Epithelial cell of prostate (primary cell): ENCODE results near the gene KCNK10.

Experiments
- DNase-seq: peaks from one replicate; pipeline ENCODE4 v3.0.0-alpha.2; 2011; ENCODE audit warnings: low read depth, low spot score
- H3K27ac ChIP-seq: fragments of 450-650 bp; 2 replicates; pipeline ENCODE4 v1.5.1; 2017; ENCODE audit warnings: mild to moderate bottlenecking

The KCNK10 gene

DNA sequence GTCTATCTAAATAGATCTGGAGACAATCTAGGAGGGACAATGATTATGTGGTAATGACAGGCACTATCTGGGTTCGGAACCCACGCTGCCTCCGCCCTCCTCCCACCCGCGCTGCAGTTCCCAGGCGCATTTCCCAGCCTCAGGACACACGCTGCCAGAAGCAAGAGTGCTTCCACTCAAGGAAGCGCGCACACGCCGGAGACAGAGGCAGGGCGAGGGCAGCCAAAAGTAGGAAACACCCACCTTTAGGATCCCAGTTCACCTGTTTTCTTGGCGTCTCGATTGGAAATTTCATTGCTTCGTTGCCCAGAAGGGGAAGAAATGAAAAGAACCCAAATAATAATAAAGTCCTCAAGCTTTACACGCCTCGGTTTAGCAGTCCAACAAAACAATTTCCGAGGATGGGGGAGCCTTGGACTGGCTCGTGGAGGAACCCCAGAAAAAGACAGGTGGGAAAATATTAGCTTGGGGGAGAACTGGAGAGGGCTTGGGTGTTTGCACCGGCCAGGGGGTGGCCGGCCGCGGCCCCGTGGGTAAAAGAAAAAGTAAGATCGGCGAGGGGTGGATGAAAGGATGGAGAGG, 474 bp downstream of the KCNK10 start:
- no peak overlapping the region for H3K27ac ChIP-seq
- DNase-seq, result no peak

DNA sequence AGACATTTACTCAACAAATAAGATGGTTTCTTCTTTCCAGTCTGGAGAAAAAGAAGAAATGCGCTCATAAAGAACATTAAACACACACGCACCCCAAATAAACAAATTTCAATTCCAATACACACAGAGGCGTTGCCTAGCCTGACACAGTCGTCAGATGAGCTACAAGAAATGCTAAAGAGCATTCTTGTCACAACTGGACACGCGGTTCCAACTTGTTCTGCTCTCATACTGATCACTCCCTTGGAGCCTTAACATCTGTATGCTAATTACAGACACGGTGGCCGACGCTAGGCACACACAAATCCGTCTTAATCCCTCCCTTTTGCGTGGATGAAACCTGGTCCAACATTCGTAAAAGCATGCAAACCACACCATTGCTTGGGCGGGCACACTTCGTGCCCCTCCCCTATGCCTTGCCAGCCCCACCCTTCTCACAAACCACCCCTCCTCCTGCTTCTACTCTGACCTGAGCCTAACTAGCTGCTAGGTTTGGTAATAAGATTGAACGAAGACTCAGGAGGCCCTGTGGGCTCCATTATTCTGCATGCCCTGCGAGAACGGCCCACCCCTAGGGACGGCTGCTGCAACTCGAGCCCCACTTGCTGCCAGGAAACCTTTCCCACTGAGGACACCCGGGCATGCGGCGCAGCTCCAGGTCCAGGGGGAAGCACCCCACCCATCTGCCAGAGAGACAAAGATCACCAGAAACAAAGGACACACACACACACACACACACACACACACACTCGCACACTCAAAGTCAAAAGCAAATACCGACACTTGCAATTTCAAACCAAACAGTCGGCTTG, 1.2 kb downstream of the KCNK10 start:
- no peak for DNase-seq
- H3K27ac ChIP-seq, result no peak overlapping the region

DNA sequence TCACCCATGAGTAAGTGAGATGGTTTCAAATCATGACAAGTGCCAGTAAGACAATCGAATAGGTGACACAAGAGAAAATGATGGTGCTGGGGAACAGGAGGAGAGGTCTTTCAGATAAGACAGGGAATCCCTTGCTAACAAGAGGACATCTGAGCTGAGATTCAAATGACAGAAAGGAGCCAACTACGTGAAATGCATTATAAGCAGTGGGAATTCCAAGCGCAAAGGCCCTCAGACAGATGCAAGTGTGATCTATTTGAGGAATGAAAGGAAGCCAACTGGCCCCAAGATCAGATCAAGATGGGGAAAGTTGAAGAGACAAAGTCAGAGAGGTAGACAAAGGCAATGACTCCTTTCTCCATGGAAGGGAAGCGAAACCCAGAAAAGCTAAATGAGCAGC, 4.7 kb downstream of the KCNK10 start:
- DNase-seq, result no peak
- no peak overlapping the region for H3K27ac ChIP-seq

DNA sequence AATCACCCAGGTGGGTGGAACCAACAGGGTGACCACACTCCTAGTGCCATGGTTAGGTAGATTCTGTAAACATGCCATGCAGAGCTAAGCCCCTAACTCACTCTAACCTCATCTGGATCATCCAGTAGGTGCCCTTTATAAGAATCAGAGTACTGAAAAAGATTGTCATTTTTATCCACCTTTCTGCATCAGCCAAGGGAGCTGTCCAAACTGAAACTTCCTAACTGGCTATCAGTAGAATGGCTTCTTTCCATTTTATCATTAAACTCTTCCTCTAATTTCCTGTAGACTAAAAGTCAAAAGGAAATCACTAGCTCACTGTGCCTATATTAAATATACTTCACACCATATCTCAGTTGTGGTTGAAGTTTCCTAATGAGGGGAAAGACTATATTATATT, 6.5 kb downstream of the KCNK10 start:
- no peak for DNase-seq
- no peak overlapping the region for H3K27ac ChIP-seq

DNA sequence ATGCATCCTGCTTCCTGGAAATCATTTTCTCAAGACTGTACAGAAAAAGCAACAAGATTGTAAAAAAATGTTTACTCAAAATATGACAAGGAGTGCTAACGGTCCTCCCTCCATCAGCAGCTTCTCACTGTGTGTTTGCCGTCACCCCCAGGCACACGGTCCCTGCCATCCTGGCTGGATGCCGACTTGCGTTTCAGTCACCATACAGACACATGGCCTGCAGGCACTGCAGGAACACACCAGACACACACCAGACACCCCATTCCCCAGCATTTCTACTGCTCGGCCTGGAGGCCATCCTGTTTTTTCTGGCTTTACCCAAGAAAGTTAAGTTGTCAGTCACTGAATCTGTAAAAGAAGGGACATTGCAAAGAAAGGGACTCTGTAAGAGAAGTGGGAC, 10.8 kb downstream of the KCNK10 start:
- H3K27ac ChIP-seq, result no peak overlapping the region
- DNase-seq, result no peak

DNA sequence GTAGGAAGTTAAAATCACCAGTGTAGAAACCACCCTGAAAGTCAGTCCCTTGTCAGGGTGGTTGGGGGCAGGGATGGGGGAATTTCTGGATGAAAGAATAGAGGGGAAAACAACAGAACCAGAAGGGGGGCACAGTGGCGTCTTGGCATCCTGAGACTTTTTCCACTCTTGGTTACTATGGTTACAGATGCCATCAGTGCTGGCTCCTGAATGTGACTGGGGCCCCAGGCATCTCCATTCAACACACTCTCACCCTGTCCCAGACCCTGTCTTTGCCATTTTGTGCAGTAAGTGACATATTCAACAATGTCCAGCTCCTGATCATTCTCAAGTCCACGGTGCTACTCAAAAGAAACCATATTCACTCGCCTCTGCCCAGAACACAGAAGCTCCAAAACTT, 11.3 kb downstream of the KCNK10 start:
- DNase-seq, result no peak

DNA sequence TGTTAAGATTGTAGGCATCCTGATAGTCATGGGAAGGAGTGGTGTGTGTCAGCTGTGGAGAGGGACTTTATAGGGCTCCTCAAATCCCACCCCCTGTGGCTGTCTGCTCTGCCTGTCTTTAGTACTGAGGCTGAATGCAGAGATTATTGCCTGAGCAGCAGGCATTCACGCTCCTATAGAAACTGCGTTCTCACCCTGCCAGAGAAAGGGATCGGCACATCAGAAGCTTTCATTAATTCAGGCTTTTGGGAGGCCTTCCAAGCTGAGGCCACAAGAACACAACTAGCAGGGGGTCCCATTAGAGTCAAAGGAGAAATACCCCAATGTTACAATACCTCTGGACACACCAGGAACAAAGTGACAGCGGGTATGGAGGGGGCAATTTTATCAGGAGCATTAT, 12.6 kb downstream of the KCNK10 start:
- H3K27ac ChIP-seq, result no peak overlapping the region
- DNase-seq, result no peak

More for the DNA sequence above, 11.3 kb downstream of the KCNK10 start:
- no peak overlapping the region for H3K27ac ChIP-seq

DNA sequence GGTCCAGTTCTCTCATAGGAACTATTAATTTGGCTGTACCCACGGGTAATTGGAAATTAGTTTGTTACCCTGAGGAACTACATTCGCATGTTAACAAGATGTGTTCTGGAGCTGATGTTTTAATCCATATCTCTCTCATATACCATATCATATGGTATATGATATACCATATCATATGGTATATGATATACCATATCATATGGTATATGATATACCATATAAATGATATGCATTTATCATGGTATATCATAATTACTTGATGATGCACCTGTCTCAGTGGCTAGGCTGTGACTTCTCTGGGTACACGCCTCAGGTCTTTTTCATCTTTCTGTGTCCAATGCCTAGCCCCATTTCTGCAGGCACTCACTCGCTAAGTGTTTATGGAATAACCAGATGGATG, 13.0 kb downstream of the KCNK10 start:
- no peak overlapping the region for H3K27ac ChIP-seq
- DNase-seq, result no peak

DNA sequence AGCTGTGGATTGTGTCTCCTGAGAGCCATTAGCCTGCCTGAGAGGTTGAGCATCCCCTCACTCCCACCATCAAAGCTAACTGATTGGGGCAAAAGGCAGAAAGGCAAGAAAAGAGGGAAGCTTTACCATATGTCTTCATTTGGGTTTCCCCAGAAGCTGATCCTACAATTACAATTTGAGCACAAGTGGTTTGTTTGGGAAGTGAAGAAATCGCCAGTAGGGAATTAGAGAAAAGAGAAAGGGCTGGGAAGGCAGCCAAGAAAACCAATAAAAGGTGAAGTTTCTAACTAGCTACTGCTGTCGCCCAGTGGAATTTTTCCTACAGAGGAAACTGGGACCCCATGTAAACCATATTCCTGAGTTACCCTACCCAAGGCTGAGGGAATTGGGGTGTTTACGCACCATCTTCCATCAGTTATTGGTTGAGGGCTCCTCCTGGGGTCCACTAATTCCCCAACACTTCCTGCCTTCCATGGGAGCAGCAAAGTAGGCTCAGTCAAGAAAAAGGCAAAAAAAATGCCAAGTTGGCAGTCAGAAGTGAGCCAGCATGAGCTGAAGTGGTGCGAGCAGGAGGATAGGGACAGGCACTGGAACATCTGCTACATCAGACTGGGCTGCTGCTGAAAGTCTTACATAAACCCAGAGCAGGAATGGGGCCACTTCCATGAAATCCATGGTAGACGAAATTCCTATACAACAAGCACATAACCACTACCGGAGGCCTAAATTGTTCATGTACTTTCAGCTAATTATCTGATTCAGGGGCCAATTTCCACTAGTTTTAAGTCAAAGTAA, 17.3 kb downstream of the KCNK10 start:
- H3K27ac ChIP-seq, result no peak overlapping the region
- no peak for DNase-seq

DNA sequence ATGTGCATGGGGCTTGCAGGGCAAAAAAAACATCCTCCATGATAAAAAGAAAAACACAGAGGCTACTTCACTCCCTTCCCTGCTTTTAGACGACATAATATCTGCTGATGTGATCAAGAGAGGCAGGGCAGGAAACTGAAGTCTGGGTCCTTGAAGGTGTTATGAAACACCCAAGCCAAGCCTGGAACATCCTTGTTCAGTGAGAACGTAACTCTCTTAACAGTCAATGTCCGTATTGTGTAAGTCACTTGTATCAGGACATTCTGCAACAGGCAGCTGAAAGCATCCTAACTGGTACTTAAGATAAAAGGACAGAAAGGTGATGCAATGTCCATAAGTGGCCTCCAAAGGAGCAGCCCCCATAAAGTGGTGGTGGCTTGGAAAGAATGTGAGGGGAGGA, 20.0 kb downstream of the KCNK10 start:
- no peak overlapping the region for H3K27ac ChIP-seq
- DNase-seq, result no peak

DNA sequence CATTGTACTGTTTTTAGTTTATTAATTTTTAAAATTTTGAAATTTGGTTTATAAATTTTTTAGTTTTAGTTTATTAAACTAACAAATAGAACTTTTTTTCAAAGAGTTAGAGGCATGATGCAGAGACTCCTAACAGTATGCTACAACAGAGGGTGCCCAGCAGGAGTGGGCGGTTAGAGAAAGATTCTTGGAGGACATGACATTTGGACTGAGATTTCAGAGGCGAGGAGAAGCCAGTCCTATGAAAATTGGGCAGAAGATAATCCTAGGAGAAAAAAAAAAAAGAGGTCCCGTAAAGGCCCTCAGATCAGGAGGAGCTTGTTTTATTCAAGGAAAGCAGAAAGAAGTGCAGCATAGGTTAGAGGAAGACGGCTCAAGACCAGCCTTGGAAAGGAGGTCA, 21.7 kb downstream of the KCNK10 start:
- DNase-seq, result no peak
- H3K27ac ChIP-seq, result no peak overlapping the region

DNA sequence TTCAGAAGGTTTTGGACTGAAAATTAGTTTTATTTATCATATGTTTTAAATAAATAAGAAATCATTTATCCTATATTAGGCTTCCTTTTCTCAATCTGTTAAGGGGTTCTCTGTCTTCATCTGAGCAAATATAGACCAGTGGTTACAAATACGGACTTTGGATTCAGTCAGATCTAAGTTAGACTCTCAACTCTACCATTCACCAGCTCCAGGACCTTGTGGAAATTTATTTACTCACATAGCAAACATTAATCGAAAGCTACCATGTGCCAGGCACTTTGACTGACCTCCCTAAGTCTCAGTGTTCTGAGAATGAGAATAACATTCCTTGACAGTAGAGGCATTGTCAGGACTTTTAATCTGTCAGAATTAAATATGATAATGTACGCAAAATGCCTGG, 22.3 kb downstream of the KCNK10 start:
- DNase-seq, result no peak
- no peak overlapping the region for H3K27ac ChIP-seq

DNA sequence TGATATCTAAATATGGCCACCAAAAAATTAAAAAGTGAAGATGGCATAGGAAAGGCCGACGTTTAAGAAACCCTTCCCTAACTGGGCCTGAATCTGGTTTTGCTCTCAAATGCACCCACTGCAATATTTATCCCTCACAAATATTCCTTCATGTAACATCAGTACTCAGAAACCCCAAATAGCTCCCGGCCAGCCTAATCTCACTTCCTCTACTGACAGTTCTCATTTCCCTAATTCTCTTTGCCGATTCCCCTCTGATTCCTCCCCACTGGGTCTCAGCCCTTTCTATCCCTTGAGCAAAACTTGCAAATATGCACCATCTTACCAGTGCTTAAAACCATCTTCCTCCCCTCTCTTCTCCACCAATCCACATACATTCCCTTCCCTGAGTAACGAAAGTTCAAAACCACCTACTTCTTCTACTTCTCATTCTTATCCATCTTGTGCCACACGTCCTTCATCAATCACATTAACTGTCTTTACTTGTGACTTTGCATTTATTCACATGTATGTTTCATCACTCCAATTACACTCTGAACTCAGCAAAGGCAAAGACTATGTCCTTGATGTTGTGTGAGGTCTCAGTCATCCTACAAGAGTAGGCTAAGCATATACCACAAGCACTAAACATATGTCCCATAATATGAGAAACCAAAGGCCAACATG, 23.1 kb downstream of the KCNK10 start:
- no peak overlapping the region for H3K27ac ChIP-seq
- DNase-seq, result no peak

DNA sequence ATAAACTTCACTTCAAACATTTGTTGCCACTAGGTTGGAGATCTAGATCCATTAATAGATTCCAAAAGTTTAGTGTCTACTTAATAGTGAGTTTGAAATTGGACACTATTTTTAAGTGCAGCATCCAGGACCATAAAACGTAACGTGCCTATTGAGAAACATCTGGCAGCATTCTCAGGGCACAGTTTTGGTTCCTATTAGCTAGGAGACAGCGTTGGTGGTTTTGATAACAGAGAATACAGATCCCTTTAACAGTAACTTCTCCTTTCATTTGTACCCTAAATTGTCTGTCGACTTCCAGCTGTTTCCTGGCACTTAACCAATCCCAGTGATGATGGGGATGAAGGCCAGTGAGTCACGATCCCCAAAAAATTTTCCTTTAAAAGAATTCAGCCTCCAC, 25.8 kb downstream of the KCNK10 start:
- no peak for DNase-seq
- no peak overlapping the region for H3K27ac ChIP-seq

DNA sequence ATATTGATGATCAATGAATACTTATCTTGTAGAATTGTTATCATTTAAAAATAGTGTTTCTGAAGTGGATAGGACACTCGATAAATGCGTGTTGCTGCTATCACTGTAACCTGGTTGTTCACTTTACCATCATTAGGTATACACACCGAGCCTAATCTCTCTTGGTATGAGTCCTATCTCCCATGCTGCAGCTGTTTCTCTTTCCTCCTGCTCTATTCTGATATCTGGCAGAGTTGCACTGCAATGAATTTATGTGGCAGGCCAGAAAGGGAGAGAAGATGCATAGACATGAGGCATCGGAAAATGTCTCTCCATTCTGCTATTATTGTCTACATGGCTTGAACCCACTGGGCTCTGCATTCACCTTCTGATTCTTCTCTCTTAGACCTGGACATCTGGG, 26.7 kb downstream of the KCNK10 start:
- DNase-seq, result no peak
- H3K27ac ChIP-seq, result no peak overlapping the region

DNA sequence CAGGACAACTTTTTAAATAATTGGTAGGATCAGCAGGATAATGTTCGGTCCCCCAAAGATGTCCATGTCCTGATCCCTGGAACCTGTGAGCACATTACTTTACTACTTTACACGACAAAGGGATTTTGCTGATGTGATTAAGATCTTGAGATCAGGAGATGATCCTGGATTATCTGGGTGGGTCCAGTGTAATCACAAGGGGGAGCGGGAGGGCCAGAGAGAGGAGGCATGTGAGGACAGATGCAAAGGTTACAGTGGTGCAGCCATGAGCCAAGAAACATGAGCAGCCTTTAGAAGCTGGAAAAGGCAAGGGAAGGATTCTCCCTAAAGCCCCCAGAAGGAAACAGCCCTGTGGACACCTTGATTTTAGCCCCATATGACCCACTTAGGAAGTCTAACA, 33.1 kb downstream of the KCNK10 start:
- H3K27ac ChIP-seq, result peak overlapping the region; percentile 91
- DNase-seq, result no peak

DNA sequence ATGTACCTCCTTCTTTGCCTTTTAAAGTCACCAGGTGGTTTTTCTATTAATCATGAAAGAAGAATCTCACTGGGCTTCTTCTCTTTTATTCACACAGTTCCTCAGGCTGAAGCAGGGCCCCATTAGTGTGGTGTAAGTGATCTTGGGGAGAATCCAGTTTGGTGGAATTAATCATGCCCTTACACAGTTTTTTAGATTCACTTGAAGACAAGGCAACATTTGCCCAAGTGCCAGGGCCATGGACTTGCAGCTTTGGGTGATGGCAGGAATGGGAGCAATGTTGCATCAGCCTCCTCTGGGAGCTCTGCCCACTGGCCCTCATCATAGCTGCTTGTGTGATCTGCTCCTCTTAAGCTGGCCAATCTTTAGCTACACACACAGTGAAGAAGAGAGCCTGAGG, 33.8 kb downstream of the KCNK10 start:
- H3K27ac ChIP-seq, result peak overlapping the region; percentile 91
- peak; percentile 57 for DNase-seq

DNA sequence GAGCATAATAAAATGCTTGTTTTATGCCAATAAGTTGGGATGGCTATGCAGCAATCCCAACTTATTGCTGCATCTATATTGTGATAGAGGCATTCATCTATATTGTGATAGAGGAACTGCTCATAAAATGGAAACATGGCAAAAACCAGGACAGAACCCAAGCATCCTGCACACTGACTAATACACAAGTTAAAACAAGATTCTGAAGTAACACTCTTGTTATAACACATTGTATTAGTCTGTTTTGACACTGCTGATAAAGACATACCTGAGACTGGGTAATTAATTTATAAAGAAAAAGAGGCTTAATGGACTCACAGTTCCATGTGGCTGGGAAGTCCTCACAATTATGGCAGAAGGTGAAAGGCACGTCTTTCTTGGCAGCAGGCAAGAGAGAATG, 36.8 kb downstream of the KCNK10 start:
- H3K27ac ChIP-seq, result no peak overlapping the region
- DNase-seq, result no peak

DNA sequence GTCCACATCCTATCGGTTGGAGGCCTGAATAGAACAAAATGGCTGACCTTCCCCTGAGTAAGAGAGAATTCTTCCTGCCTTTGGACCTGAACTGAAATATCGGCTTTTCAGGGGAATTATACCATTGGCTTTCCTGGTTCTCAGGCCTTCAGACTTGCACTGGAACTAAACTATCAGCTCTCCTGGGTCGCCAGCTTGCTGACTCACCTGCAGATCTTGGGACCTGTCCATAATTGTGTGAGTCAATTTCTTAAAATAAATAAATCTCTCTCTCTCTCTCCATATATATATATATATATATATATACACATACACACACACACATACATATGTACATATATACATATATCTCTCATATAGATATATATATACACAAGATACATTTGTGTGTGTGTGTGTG, 41.6 kb downstream of the KCNK10 start:
- H3K27ac ChIP-seq, result no peak overlapping the region
- DNase-seq, result no peak

DNA sequence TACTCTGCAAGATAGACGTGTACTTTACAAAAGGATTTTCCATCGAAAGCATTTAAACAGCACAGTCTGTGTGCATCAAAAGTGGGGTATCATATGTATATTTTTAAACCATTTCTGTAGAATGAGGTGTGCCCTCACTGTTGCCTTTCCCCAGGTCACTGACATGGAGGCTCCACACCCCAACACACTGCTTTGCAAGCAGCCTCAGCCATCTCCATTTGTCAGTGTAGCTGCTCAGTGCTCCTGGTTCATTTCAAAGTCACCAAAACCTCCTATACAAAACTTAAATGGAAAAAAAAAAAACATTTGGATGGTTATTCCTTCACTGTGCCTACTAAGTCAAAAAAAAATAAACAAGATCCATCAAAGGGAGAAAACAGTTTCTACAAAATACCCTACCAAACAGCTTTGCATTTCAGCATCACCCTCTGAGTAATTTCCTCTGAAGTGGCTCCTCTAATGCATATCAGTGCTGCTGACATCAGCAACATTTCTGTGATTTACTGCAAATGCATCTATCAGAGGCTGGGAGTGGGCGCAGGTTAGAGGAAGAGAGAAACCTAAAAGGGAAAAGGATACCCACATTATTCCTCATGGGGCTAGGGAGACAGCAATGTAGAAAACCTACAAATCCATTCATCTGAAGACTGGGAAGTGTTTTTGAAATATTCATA, 46.0 kb downstream of the KCNK10 start:
- no peak overlapping the region for H3K27ac ChIP-seq
- no peak for DNase-seq
